Psoas muscle (tissue), 8 donors: ENCODE measurements around the gene SIGLEC7. TPM values are rescaled to one million over a fixed set of nuclear protein-coding genes. Genes with fewer than 3 reads are reported as not detected.

ENCODE experiments used
- ATAC-seq, 4 donors: fragments of 200-7000 bp; cut with Tn5 transposase; one replicate each; pipeline ENCODE4 v1.9.1; 2020; ENCODE audit warnings: moderate library complexity in 3 of 4, mild to moderate bottlenecking in 2 of 4
- DNase-seq, 2 donors: peaks; one replicate each; pipeline ENCODE4 v3.0.0-alpha.2; 2020
- H3K27ac ChIP-seq: fragments of 200-600 bp; one replicate; pipeline ENCODE4 v1.8.0; 2022
- H3K27me3 ChIP-seq, 3 donors: fragments of 200-600 bp in 1 of 3; one replicate each; pipeline versions ENCODE4 v1.6.1 to v1.8.0; 2013 to 2022; ENCODE audit warnings: low read length in 2 of 3, mild to moderate bottlenecking in 2 of 3, moderate library complexity in 1 of 3; ENCODE audit not compliant: insufficient read depth in 3 of 3
- H3K36me3 ChIP-seq, 2 donors: fragments of 200-600 bp in 1 of 2; one replicate each; pipeline versions ENCODE4 v1.6.1 to v1.8.0; 2013 to 2022; ENCODE audit warnings: low read depth in 1 of 2, mild to moderate bottlenecking in 1 of 2, moderate library complexity in 1 of 2; ENCODE audit not compliant: insufficient read depth in 1 of 2
- H3K4me1 ChIP-seq: fragments of 200-600 bp; one replicate; pipeline ENCODE4 v1.8.0; 2022
- H3K4me3 ChIP-seq: fragments of 200-600 bp; one replicate; pipeline ENCODE4 v1.8.0; 2022; ENCODE audit warnings: mild to moderate bottlenecking
- H3K9me3 ChIP-seq: fragments of 200-600 bp; one replicate; pipeline ENCODE4 v1.8.0; 2022
- CTCF ChIP-seq: fragments of 200-600 bp; IDR thresholded peaks from one replicate; pipeline ENCODE4 v1.8.0; 2022; ENCODE audit warnings: antibody characterized with exemption
- WGBS, 3 donors: extraction: QIAGEN DNeasy Blood & Tissue Kit; methylation state at CpG; one replicate each; pipeline versions ENCODE4 v1.1.6 to v1.1.7; 2013; 5-methylcytosine and 5-hydroxymethylcytosine counted together
- intact Hi-C, 2 donors: fragments of 100-400 bp; cut with DNase I; formaldehyde crosslinking; loops; one replicate each; pipeline versions ENCODE4 v1.11.0 to v1.14.2; 2022
- polyA plus RNA-seq, 3 donors: library from polyadenylated mRNA; stranded (reverse); fragments of 200-250 nt; gene quantifications; one replicate each; pipeline ENCODE4 v1.2.3, GENCODE V29; 2013
- total RNA-seq, 4 donors: library from RNA; stranded (reverse); fragmentation: NEBNext Ultra II Directional in 2 of 4; extraction: Animal tissue kit (Norgen Biotek cat#: 25700) in 2 of 4; gene quantifications; one replicate each; pipeline versions ENCODE4 v1.2.1 to v1.2.4, GENCODE V29; 2021 to 2023
- donor health status: healthy with polysubstance abuse.
- donor health status: DM: no; HTN: no; CAD: no; lungs with moderate emphysema.
- donor health status: Bipolar disorder and iron deficiency.
- donor health status: healthy.
- donor health status: DM: yes; HTN: yes; CAD: no.
- donor health status: DM: no; HTN: no; CAD: no.
- donor health status: DM: no; HTN: no; CAD: no.
- donor health status: DM: yes; HTN: yes; CAD: no.

The SIGLEC7 gene
- total and polyA plus RNA-seq, 7 donors = 0.08 to 0.82 (median 0.50) TPM; not detected in 1

- no peak for TF ChIP-seq CTCF
- H3K27me3 ChIP-seq = peaks cover 0 to 2% (median 0%) of the 10 kb centered on the region in 3 donors
- peaks cover 4% of the 10 kb centered on the region for H3K9me3 ChIP-seq
- no peaks in the 10 kb centered on the region for H3K4me1 ChIP-seq
- ATAC-seq (no peak), DNase-seq (no peak)
- WGBS, 3 donors = 72 to 78% (median 73%) methylated on average over 10 to 11 of the region's 11 CpGs
- no peak overlapping the region for H3K27ac ChIP-seq
- no peaks in the 10 kb centered on the region for H3K36me3 ChIP-seq
- intact Hi-C loops = no loop called here
- no peak overlapping the region for H3K4me3 ChIP-seq
Measured at GRCh38 chr19:51144482-51145045, 2.5 kb downstream of the SIGLEC7 start.

GRCh38 chr19:51145916-51146493 is 3.9 kb downstream of the SIGLEC7 start:
- peaks cover 0 to 2% (median 0%) of the 10 kb centered on the region in 3 donors for H3K27me3 ChIP-seq
- intact Hi-C loops = no loop called here
- no peak overlapping the region for H3K27ac ChIP-seq
- peaks cover 6% of the 10 kb centered on the region for H3K9me3 ChIP-seq
- no peak for TF ChIP-seq CTCF
- WGBS, 3 donors = 44 to 50% (median 49%) methylated on average over 4 of the region's 4 CpGs
- no peaks in the 10 kb centered on the region for H3K4me1 ChIP-seq
- DNase-seq = no peak
- no peak overlapping the region for H3K4me3 ChIP-seq
- no peak for ATAC-seq
- no peaks in the 10 kb centered on the region for H3K36me3 ChIP-seq

GRCh38 chr19:51146751-51147150 is 4.7 kb downstream of the SIGLEC7 start:
- no peak for TF ChIP-seq CTCF
- intact Hi-C loops = no loop called here
- Histone ChIP-seq H3K4me3 (no peak overlapping the region), H3K4me1 (no peaks in the 10 kb centered on the region), H3K27me3 (no peaks in the 10 kb centered on the region), H3K9me3 (peaks cover 6% of the 10 kb centered on the region), H3K36me3 (no peaks in the 10 kb centered on the region), H3K27ac (no peak overlapping the region)
- no peak for ATAC-seq
- 87 to 92% (median 88%) methylated on average over 7 of the region's 7 CpGs for WGBS, 3 donors
- DNase-seq = no peak

GRCh38 chr19:51147663-51148062 is 5.6 kb downstream of the SIGLEC7 start:
- DNase-seq = no peak
- Histone ChIP-seq H3K36me3 (no peaks in the 10 kb centered on the region), H3K27me3 (no peaks in the 10 kb centered on the region), H3K27ac (no peak overlapping the region), H3K4me3 (no peak overlapping the region), H3K4me1 (no peaks in the 10 kb centered on the region), H3K9me3 (peaks cover 6% of the 10 kb centered on the region)
- no peak for TF ChIP-seq CTCF
- ATAC-seq = no peak
- 10 to 25% (median 23%) methylated on average over 1 of the region's 1 CpG for WGBS, 3 donors
- intact Hi-C loops = no loop called here

GRCh38 chr19:51148580-51148979 is 6.5 kb downstream of the SIGLEC7 start:
- TF ChIP-seq CTCF = no peak
- no peaks in the 10 kb centered on the region for H3K4me1 ChIP-seq
- peaks cover 6% of the 10 kb centered on the region for H3K9me3 ChIP-seq
- 64 to 71% (median 64%) methylated on average over 3 of the region's 3 CpGs for WGBS, 3 donors
- DNase-seq (no peak), ATAC-seq (no peak)
- no peak overlapping the region for H3K4me3 ChIP-seq
- H3K27me3 ChIP-seq = no peaks in the 10 kb centered on the region
- no peaks in the 10 kb centered on the region for H3K36me3 ChIP-seq
- no peak overlapping the region for H3K27ac ChIP-seq
- intact Hi-C loops = no loop called here
